ENCODE results near the gene YTHDF1.

- TF ChIP-seq POLR2A (IDR thresholded peaks at IDR 0.05): no peak
- TF ChIP-seq, protein P1, sequence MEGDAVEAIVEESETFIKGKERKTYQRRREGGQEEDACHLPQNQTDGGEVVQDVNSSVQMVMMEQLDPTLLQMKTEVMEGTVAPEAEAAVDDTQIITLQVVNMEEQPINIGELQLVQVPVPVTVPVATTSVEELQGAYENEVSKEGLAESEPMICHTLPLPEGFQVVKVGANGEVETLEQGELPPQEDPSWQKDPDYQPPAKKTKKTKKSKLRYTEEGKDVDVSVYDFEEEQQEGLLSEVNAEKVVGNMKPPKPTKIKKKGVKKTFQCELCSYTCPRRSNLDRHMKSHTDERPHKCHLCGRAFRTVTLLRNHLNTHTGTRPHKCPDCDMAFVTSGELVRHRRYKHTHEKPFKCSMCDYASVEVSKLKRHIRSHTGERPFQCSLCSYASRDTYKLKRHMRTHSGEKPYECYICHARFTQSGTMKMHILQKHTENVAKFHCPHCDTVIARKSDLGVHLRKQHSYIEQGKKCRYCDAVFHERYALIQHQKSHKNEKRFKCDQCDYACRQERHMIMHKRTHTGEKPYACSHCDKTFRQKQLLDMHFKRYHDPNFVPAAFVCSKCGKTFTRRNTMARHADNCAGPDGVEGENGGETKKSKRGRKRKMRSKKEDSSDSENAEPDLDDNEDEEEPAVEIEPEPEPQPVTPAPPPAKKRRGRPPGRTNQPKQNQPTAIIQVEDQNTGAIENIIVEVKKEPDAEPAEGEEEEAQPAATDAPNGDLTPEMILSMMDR (IDR thresholded peaks at IDR 0.05): no peak
Measured at GRCh38 chr20:63194797-63195173, 21.1 kb downstream of the YTHDF1 start.
